Epithelial cell of esophagus (primary cell): ENCODE results near the gene DRD2.

Experiments used
- DNase-seq: peaks from one replicate; pipeline ENCODE4 v3.0.0; 2010; ENCODE audit warnings: low read depth
- H3K4me3 ChIP-seq: 2 replicates; pipeline ENCODE4 v1.5.1; 2011; ENCODE audit warnings: mild to moderate bottlenecking, low read length, control low read depth
- TF ChIP-seq, protein P1 (sequence below): IDR thresholded peaks from 2 replicates; pipeline ENCODE4 v1.5.1; 2011; ENCODE audit warnings: low read depth, mild to moderate bottlenecking, low read length, control low read depth, inconsistent platforms; ENCODE audit not compliant: insufficient read depth; ENCODE audit errors: missing control alignments

DRD2 gene

DNA sequence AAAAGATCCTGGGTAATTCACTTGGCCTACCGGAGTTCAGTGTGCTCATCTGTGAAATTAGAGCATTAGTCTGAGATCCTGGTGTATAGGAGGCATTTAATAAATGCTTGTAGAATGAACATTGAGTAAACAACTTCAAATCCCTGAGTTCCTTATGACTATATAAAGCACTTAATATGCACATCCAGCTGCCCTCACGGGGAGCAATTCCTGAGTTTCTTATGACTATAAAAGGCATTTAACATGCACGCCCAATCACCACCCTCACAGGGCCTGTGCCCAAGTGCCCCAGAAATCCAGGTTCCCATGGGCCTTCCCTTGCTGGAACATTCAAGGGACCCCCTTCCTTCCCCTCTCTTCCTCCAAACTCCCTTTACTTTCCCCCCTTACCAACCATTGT is 13.6 kb downstream of the DRD2 start:
- no peak overlapping the region for H3K4me3 ChIP-seq

DNA sequence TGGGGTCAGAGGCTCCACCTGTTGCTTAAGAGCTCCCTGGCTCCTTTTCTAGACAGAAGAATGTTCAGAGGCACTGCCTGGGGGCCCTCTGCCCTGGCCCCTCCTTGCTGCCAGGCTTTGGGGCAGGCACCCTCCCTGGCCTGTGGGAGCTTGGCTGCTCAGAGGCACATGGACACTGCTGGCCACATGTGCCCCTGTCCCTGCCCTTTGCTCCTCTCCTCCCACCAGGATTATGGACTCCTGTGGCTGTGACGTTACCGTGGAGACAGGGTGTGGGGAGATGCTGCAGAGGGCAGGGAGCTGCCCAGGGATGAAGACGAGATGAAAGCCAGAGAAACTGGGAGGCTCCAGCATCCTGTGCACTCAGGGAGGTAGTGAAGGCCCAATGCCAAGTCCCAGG is 14.7 kb downstream of the DRD2 start:
- TF ChIP-seq, protein P1, sequence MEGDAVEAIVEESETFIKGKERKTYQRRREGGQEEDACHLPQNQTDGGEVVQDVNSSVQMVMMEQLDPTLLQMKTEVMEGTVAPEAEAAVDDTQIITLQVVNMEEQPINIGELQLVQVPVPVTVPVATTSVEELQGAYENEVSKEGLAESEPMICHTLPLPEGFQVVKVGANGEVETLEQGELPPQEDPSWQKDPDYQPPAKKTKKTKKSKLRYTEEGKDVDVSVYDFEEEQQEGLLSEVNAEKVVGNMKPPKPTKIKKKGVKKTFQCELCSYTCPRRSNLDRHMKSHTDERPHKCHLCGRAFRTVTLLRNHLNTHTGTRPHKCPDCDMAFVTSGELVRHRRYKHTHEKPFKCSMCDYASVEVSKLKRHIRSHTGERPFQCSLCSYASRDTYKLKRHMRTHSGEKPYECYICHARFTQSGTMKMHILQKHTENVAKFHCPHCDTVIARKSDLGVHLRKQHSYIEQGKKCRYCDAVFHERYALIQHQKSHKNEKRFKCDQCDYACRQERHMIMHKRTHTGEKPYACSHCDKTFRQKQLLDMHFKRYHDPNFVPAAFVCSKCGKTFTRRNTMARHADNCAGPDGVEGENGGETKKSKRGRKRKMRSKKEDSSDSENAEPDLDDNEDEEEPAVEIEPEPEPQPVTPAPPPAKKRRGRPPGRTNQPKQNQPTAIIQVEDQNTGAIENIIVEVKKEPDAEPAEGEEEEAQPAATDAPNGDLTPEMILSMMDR = no peak
- H3K4me3 ChIP-seq = no peak overlapping the region
- no peak for DNase-seq

More for the DNA sequence above, 13.6 kb downstream of the DRD2 start:
- TF ChIP-seq, protein P1 = no peak
- DNase-seq = no peak

DNA sequence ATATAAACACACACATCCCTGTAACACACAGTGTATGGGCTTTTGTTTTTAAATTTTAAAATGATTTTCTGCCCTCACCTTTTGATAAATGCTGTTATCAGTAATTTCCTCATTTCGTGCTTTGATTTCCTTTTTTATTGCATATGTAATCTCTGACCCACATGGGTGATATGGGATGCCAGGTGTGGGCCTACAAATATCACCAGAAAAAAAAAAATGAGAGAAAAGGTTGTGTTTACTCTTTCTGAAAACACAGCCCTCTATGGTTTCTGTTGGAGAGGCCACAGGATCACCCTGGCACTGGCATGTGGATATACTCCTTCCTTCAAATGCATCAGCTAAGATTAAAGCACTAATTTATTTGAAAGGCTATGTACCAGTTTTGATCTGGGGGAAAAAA is 17.0 kb downstream of the DRD2 start:
- TF ChIP-seq, protein P1 = no peak
- no peak overlapping the region for H3K4me3 ChIP-seq
- DNase-seq = no peak

DNA sequence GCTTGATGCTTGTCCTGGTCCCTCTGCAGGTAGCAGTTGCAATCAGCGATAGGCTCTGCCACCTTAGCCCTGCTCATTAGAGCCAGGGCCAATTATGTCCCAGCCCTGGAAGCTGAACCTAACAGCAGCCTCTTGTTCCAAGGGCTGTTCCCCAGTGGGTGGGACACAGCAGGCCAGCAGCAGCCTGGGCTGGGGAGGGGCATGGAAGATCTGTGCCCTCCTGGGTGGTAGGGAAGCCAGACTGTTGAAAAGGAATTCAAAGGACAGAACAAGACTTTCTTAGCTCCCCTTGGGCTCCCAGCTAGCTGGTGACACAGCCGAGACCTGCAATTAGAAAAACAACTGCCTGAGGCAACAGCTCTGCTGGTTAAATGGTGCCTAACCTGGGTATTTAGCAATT is 17.4 kb downstream of the DRD2 start:
- TF ChIP-seq, protein P1 = no peak
- no peak for DNase-seq
- H3K4me3 ChIP-seq = no peak overlapping the region

DNA sequence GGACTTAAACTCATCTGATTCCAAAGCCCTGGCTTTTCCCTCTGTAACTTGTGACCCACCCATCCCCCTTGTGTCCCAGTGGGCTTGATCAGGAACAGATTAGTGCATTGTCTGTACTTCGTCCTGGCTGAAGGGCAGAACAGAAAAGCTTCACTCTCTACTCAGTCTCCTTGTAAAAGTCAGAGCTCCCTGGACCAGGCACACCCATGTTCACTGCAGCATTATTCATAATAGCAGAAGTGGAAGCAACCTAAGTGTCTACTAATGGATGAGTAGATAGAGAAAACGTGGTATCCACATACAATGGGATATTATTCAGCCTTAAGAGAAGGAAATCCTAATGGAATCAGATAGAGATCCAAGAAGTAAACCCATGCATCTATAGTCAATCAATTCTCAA is 20.7 kb downstream of the DRD2 start:
- no peak overlapping the region for H3K4me3 ChIP-seq
- TF ChIP-seq, protein P1 = no peak
- no peak for DNase-seq

DNA sequence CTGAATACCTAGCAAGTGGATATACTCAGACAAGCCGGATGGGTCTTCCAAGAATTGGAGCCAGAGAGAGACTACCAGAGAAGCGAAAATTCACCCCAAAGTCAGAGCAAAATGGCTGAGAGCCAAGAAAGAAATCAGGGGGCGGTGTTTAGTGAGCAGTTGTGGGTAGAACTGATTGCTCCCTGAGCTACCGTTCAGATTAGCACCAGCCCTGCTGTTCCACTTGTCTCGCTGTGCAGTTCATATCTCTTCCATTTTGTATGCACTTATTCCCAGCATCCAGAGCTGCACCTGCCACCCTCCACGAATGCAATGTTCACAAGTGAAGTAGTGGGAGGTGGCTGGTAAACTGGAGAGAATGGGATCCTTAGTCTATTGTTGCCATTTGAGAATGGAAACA is 25.5 kb downstream of the DRD2 start:
- H3K4me3 ChIP-seq = no peak overlapping the region
- TF ChIP-seq, protein P1 = no peak
- no peak for DNase-seq

DNA sequence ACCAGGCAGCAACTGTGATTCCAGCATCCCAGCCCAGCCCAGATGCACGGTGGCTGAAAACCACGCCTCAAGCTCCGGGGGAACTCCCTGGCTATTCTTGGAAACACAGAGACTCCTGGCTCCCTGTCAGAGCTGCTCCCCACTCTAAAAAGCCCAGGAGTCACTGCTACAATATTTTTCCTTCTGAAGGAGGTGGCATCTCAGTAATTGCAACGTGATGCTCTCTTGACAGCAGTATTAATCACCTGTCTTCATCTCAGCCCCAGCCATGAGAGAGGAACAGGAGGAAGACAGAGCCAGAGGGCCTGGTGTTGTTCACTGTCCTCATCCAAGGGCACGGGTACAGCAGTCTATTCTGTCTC is 26.9 kb downstream of the DRD2 start:
- DNase-seq = peak; percentile 69
- H3K4me3 ChIP-seq = no peak overlapping the region
- TF ChIP-seq, protein P1 = no peak
